Epithelial cell of prostate (primary cell): ENCODE results near the gene MEAK7.

Experiments used
- DNase-seq: peaks from one replicate; pipeline ENCODE4 v3.0.0-alpha.2; 2011; ENCODE audit warnings: low read depth, low spot score
- H3K27ac ChIP-seq: fragments of 450-650 bp; 2 replicates; pipeline ENCODE4 v1.5.1; 2017; ENCODE audit warnings: mild to moderate bottlenecking

MEAK7 gene

DNA sequence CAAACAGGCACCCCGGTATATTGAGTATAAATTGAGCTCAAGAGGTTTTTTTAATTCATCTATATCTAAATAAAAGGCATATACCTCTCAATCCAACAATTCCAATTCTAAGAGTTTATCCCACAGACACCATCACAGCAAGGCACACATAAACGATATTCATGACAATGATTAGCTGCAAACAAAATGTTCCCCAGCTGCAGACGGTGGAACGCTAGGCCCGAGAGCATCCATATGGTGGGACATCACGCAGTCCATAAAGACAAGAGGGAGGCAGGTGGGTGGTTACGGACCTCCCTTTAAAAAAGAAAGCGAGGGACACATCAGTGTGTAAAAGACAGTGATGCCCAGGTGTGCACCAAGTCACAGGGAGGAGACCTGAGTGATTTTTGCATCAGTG lies 28.1 kb downstream of the MEAK7 start:
- DNase-seq: no peak
- H3K27ac ChIP-seq: no peak overlapping the region

DNA sequence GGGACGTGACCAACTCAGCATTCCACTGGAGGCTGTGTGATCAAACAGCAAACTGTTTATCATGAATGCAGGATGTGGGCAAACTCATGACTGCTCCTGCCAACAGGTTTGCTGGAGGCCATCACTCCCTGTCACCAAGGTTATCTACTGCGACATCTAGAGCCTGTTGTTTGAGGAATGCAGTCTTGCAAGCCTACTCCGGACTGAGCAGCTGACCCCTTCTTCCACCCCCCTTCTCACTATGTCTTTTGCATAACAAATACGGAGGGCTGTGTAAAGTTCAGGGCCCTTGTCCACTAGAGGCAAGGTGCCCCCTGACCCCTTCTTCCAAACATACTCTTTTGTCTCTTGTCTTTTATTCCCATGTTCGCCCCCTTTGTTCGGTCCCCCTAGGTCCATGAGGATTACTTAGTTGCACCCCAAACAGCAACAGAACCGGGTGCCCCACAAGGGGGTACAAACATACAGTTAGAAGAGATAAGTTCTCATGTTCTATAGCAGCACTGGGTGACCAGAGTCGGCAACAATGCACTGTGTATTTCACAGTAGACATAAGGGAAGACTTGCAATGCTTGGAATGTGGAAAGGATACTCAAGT lies 28.7 kb downstream of the MEAK7 start:
- DNase-seq: no peak
- H3K27ac ChIP-seq: no peak overlapping the region

DNA sequence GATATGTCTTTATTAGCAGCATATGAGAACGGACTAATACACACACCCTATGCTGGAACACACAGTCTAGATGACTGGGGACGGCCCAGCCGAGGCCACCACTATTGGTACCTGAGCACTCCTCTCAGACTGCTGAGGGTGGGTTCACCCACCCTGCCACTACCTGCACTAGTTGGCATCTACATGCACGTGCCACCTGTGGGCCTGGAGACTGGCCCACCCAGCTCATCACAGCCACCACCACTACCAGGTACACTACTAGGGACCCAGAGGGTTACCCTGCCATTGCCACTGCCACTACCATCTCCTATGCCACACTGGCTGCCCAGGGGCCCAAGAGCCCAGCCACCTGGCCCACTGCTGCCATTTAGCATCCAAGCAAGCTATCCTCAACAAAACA lies 32.5 kb downstream of the MEAK7 start:
- H3K27ac ChIP-seq: no peak overlapping the region
- no peak for DNase-seq

DNA sequence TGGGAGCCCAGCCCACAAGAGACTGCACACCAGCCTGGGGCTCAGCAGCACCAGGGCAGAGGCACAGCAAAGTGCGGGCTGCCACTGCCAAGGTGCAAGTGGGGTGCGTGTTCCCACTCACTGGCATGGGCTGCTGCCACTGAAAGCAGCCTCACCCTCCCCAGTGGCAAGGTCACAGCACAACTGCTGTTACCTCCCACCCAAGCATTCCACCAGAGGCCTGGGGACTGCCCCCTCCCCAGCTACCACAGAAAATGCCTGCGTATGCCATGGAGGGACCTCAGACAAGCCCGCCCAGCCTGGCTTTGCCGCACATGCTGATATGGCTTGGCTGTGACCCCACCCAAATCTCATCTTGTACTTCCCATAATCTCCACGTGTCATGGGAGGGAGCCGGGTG lies 33.1 kb downstream of the MEAK7 start:
- no peak for DNase-seq
- H3K27ac ChIP-seq: no peak overlapping the region

DNA sequence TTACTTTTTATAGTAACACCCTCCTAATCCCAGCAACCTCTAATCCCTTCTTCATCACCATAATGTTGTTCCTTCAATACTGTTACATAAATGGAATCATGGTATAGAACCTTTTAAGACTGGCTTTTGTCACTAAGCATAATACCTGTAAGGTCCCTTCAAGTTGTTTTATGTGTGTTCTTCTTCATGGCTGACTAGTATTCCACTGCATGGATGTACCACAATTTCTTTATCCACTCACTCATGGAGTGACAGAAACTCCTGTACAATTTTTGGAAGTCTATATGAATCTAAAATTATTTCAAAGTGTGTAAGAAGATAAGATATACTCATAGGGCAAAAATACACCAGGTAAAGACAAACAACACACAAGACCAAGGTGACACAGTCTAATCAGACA lies 36.8 kb downstream of the MEAK7 start:
- H3K27ac ChIP-seq: no peak overlapping the region
- DNase-seq: no peak

DNA sequence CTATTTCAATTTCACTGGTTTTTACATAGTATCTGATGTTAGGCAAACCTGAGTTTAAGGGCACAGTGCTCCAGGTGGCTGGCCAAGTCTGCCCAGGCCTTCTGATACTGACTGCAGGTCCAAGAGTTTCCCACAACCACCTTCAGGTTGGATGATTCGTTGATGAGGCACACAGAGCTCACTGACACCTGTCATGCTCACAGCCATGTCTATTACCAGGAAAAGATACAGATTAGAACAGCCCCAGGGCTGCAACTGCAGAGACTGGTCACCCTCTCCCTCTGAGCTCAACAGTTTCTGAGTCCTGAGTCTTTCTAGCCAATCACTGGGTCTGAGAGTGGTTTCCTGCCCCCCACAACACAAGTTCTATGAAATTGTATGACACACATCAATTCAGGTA lies 37.2 kb downstream of the MEAK7 start:
- peak; percentile 57 for DNase-seq
- H3K27ac ChIP-seq: no peak overlapping the region

DNA sequence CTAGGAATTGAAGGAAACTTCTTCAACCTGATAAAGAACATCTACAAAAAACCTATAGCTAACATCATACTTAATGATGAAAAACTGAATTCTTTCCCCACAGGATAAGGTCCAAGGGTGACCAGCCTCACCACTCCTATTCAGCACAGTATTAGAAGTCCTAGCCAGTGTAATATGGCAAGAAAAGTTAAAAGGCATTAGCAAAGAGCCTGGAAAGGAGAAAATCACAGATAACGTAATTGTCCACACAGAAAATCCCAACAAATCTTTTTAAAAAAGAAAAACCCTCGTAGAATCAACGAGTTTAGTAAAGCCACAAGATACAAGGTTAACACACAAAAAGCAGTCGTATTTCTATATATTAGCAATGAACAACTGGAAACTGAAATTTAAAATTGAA lies 37.8 kb downstream of the MEAK7 start:
- no peak overlapping the region for H3K27ac ChIP-seq
- no peak for DNase-seq

DNA sequence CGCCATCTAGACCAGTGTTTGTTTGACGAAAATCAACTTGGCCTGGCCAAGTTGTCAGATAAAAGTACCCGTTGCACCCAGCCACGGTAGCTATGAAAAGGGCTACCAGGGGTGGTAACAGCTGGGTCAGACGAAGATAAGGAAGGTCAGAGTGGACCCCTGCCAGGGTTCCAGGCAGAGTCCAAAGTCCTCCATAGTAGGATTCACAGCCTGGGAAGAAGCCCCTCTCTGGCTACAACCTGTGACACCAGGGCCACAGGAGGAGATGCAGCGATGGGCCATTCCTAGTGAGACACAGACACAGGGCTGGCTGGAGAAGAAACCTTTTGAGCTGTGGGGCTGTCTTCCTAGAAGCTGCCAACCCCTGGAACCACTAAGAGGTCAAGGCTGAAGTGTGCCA lies 39.3 kb downstream of the MEAK7 start:
- H3K27ac ChIP-seq: no peak overlapping the region
- no peak for DNase-seq

DNA sequence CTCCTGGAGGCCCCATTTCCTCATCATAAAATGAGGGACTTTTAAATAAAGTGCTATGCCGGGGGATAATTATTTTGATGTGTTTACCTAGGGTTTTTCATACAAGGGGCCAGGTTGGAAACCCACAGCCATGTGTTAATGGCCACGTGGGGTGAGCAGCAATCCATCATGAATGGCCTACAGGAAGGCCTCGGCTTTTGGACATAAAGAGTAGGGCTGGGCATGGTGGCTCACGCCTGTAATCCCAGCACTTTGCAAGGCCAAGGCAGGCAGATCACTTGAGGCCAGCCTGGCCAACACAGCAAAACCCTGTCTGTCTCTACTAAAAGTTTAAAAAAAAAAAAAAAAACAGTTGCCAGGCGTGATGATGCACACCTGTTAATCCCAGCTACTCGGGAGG lies 40.3 kb downstream of the MEAK7 start:
- no peak for DNase-seq
- no peak overlapping the region for H3K27ac ChIP-seq

DNA sequence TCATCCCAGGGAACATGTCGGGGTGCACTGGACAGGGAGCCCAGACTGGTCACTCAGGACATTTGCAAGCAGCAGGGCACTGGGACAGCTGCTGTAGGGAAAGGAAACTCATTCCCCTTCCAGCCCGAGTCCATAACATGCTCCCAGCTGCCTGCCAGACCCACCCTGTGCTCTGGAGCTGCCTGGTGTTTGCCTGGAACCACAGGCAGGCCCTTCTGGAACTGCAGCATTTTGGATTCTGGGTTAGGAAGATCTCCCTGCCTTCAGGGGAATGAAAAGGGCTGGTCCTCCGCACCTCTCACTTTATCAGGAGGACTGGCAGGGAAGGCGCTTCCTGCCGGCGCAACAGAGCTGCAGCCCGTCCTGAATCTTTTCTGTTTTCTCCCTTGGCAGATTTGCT lies 41.2 kb downstream of the MEAK7 start:
- DNase-seq: no peak
- H3K27ac ChIP-seq: no peak overlapping the region

DNA sequence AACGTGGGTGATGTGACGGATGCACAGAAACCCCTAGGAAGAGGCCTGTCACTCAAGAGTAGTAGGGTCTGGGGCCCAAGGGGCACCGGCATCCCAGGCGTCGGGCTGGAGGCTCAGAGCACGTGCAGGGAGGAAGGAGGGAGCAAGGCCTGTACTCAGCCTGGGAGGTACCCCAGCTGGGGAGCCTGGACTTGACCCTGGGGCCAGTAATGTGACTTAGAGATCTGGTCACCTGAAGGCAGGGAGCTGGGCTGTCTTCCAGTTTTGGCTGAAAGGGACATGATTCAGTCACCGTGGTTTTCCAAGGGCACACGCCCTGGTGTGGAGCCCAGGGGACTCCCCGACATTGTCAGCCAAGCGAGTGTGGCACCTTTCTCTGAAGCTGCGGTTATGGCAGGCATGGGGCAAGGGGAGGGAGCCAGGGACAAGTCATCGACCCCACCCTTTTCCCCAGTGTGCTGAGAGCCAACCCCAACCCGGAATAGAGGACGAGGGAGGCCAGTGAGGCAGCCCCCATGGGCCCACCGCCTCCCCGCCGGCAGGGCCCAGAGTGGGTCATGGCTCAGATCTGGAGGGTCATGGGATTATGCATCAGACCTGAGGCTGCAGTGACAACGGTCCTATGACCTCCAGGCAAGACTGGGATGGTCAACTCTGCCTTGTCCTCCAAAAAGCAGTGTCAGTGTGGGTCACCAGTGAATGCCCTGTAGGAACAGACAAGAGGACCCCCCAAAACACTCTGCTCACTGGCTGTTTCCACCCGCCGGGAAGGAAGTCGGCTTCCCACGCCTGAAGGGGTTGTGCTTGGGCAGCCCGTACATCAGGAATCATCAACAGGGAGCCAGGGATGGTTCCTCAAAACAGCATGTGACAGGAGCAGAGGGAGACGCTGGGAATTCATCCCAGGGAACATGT lies 41.9 kb downstream of the MEAK7 start:
- DNase-seq: no peak
- no peak overlapping the region for H3K27ac ChIP-seq

DNA sequence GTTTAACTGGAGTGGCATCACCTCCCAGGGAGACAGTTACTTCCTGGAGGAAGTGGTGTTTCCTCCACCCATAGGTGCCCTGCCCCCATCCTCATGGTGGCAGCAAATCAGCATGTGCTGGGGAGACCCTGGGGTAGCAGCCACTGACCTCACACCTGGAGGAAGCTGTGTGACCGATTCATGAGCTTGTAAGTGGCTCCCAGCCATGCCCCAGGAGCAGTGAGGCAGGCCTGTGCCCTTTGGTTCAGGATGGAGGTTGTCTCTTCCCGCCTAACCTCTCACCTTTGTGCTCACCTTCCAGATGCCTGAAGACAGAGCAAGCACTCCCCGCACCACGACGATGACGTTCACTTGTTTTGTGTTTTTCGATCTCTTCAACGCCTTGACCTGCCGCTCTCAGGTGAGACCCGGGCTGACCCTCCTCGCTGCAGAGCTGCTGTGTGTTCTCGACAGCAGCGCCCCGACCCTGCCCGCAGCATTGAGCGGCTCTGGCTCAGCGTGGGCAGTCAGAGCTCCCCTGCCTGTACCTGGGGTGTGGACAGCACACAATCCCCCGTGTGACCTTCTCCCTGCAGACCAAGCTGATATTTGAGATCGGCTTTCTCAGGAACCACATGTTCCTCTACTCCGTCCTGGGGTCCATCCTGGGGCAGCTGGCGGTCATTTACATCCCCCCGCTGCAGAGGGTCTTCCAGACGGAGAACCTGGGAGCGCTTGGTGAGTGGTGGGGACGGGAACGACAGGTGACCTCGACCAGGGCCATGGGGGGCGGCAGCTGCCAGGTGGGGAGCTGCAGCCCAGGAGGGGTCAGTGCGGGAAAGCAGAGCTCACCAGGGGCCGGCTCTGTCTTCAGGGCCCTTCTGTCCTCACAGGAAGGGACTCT lies 42.8 kb downstream of the MEAK7 start:
- DNase-seq: no peak
- no peak overlapping the region for H3K27ac ChIP-seq

DNA sequence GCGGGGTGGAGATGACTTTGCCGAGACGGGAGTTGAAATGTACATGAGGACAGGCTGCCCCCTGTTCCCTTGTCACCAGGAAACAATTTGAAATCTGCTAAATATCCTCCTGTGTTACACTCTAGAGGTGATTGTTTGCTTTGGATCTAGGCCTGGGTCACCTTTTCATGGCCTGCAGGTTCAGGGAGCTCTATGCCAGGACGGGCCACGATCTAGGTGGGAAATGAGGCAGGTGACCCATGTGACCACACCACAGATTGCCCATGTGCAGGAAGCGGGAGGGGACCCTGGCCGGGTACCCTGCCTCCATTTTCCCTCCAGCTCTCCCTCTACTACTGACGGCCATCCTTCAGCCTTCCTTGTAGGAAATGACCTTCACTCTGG lies 43.4 kb downstream of the MEAK7 start:
- H3K27ac ChIP-seq: no peak overlapping the region

DNA sequence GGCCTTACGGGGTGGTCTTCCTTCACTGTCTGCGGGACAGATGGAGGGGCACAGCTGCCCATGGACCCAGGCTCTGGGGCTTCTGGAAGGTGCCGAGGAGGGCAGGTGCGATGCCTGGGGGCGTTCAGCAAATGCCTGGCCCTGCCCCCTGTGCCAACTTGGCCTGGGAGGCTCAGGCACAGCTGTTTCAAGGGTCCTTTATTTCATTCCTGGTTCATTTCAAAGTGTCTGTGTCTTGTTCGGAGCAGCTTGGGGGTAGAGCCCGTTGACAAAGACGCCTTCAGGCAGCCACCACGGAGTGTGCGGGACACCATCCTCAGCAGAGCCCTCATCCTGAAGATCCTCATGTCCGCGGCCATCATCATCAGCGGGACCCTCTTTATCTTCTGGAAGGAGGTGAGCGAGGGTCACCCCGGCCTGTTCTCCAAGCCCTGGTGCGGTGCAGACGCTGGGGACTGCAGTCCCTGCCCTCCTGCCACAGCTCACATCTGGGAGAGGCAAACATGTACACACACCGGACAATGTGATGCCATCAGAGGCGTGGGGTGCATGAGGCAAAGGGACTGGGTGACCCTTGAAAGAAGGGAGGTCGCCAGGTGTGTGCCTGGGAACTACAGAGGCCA lies 43.9 kb downstream of the MEAK7 start:
- DNase-seq: no peak
- H3K27ac ChIP-seq: no peak overlapping the region

More for the DNA sequence above, 43.4 kb downstream of the MEAK7 start:
- no peak for DNase-seq

DNA sequence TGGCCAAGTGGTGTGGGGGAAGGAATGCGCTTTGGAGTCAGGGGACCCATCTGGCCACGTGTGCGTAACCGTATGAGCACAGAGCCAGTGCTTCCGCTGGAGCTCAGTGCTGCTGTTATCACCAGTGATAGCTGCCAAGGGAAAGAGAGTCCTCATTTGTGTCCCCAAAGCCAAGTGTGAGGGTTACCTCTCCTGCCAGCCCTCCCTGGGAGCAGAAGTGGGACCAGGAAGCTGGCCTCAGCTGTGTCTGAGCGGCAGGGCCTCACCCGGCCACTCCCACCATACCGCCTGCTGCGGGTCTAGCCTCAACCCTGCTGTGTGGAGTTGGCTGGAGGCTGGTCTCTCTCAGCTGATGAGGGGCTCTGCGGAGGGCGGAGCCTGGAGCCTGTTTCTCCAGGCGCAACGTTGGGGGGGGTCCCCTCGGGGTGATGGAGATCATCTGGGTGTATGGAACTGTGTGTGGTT lies 44.5 kb downstream of the MEAK7 start:
- H3K27ac ChIP-seq: no peak overlapping the region
- DNase-seq: no peak

DNA sequence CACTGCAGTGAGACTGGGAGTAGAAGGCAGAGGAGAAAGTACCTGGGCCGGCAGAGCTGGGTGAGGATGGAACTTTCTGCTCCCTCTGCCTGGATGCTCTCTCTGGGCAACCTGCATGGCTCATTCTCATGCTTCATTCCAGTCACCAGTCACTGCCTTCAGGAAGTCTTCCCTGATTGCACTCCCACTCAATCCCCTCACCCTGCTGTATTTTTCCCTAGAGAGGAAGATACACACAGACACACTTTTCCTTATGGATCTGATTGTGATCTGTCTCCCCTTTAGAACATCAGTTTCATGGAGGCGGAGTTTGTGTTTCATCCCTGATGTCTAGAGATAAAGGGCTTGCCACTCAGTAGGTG lies 44.9 kb downstream of the MEAK7 start:
- H3K27ac ChIP-seq: no peak overlapping the region
- DNase-seq: no peak

DNA sequence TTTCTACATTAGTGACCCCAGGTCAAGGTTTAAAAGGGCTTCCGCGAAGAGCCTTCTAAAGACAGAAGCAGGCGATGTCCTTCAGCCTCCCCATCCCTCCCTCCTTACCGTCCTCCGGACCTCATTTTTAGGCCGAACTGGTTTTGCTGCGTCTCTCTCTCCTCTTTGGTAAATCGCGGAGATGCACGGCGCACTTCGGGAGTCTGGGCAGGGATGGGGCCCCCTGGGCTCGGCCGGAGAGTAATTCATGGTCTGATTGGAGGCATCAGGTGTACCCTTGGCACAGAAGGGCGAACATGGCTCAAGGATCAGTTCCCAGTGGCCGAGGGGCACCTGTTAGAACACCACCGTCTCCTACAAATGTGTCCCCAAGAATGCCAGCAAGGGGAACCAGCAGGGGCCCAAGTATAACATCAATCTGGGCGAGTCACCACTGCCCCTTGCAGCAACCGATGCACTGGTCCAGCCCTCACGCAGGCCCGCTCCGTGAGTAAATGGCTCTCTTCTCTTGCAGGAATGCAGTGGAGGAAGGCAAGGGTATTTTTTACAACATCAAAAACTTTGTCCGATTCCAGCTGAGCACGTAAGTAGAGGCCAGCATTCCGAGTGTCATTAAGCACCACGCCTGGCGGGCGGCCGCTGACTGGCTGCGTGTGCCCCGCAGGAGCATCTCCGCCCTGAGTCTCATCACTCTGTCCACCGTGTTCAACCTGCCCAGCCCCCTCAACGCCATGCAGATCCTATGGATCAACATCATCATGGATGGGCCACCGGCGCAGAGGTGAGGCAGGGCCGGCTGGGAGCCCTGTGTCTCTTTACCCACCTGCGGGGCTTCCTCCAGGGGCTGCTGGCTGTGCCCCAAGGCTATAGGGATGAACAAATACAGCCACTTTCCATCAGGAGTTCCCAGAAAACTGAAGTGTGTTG lies 45.6 kb downstream of the MEAK7 start:
- DNase-seq: no peak
- no peak overlapping the region for H3K27ac ChIP-seq

DNA sequence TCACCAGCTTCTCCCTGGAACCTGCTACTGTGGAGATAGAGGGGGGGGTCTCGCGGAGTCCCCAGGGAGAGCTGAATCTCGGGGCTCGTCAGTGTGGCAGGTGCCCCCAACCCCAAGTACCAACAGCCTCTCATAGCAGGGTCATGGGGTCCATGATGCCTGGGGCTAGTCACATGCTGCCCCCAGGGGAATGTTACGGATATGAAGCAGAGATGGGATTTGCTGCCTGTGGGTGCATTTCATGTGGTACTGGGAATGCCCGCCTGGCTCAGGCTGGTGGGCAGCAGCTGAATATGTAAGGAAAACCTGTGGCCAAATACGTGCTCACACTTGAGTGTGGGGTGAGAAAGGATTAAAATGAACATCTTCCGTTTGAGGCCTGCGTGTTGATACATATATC lies 49.4 kb downstream of the MEAK7 start:
- no peak overlapping the region for H3K27ac ChIP-seq
- DNase-seq: no peak
